GM21360 (cell line): Measurements from ENCODE around the gene MYO10.

ENCODE experiments used
- ATAC-seq: cut with Tn5 transposase; IDR thresholded peaks from one replicate; pipeline ENCODE4 v1.9.1; 2021; ENCODE audit warnings: mild to moderate bottlenecking, moderate library complexity; ENCODE audit not compliant: unreplicated experiment

MYO10 gene

DNA sequence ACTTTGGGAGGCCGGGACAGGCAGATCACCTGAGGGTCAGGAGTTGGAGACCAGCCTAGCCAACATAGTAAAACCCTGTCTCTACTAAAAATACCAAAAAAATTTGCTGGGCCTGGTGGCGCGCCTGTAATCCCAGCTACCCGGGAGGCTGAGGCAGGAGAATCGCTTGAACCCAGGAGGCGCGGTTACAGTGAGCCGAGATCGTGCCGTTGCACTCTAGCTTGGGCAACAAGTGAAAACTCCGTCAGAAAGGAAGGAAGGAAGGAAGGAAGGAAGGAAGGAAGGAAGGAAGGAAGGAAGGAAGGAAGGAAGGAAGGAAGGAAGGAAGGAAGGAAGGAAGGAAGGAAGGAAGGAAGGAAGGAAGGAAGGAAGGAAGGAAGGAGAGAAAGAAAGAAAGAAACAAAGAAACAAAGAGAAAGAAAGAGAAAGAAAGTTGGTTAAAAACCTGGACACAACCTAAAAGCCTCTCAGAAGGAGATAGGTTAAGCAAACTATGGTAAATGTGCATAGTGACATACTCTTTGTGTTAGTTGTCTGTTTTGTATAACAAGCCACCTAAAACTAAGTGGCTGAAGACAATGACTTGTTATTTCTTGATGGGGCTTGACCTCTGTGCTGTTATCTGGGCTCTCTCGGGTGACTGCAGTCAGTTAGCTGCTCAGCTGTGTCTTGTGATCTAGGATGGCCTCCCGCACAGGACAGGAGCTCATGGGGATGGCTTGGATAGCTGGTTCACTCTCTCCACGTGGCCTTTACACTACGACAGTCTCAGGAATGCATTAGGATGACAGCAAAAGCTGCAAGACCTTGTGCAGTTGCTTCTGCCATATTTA, 8.0 kb upstream of the MYO10 start:
- no peak for ATAC-seq

DNA sequence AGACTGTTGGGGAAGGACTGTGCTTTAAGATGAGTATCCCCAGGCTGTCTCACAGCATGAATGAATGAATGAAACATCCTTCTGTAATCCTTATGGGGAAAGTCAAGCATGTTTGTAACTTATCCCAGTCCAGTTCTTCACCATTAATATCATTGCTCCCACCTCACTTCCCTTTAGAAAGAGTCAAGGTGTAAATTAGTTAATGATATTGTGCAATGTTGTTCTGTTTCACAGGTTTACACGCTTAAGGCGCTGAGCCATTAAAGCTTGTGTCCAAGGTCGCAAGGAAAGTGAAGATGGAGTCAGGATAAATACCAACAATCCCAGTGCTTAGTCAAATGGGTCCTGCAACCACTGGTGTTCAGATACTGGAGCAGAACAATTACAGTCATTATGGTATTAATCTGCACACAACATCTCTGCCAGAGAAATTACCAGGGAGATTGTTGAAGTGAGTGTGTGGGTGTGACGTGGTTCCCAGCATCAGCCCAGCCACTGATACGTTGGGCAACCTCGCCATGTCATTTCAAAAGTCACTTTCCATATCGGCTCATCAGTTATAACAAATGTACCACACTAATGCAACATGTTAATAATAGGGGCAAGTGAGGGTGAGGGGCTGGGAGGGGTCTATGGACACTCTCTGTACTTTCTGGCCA, 1.5 kb upstream of the MYO10 start:
- ATAC-seq, result no peak

DNA sequence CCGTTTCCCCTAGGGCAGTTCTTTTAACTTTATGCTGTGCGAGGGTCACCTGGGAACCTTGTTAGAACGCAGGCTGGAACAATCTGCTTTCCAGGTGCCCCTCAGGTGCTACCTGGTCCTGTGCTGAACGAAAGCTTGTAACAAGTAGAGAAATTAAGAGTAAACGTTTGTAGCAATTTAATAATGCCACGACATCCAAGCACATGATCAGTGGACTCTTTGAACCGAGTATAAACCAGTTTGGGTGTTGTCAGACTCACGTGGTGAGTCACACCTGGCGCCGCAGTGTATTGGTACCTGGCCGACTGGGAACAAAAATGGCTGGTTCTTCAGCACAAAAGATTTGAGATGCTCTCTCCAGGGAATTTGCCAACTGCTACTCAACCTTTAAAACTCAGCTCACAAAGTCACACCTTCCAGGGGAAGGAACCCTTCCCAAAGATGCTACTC, 926 bp upstream of the MYO10 start:
- no peak for ATAC-seq

DNA sequence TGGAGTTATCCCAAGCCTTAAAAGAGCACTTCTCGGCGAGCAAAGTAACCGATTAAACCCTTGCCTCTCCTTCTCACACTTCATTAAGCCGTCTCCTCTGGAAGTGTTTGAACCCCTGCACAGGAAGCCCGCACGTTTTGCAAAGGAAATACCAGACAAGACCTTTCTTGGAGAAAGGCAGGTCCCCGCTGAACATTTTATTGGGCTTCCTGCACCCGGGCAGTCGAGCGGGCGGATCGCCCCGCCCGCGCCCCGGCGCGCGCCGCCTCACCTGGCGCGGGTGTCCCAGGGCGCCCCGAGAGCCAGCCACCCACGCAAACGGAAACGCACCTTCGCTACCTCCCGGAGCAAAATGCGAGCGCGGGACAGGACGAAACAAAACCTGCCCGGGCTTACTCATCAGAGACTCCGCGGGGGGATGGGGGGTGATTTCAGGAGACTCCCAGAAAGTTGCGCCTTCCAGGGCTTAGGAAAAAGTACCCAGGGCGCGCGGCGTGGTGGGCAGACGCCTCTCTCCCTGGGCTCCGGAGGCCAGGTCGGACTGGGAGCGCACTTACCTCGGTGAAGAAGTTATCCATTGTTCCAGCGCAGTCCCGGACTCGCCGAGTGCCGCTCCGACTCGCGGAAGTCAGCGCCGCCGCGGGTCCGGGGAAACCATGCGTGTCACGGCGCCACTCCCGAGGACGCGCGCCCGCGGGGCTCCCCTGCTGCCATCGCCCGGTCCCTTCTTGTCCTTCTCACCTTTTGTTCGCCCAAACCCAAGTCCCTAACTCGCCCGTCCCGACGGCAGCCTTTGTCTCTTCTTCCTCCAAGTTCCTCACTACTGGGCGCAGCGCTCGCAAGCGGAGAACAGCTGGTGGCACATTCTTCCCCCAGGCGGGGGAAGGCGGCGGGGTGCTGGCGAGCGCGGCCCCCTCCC, 598 bp downstream of the MYO10 start:
- ATAC-seq, result peak; percentile 54

DNA sequence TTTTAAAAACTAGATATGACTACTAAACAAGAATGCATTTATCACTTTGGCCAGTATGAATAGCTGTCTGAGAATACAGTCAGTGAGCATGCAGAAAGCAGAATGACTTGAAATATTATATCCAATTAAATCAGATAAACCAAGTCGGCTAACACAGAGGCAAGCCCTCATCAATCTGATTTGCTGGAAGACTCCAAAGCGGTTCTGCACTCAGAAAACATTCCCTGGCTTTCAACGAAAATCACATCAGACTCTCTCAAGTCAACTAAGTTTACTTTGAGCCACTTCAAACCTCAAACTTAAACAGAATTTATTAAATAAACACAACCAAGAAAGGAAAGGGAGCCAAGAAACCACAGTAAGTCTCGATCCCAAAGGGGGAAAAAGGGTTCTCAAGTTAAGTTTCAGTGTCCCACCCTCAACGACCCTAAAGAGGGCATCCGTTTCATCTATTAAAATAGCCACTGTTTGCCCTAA, 1.4 kb downstream of the MYO10 start:
- ATAC-seq, result no peak

DNA sequence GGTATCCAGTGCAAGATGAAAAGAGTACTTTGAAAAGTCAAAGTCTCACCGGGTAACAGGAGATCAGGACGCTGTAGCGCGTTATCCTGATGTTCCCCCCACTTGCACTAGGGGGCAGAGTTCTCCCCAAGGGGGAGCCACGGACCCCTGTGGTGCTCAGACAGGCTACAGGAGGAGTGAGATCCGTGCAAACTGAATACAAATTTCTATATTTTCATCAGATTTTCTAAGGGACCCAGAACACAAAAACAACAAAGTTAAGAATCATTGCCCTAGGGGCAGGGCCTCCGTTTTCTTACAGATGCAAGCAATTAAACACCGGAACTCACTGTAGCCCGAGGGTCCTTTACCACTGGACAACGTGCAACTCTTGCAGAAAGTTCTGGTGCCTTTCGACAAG, 2.0 kb downstream of the MYO10 start:
- no peak for ATAC-seq

DNA sequence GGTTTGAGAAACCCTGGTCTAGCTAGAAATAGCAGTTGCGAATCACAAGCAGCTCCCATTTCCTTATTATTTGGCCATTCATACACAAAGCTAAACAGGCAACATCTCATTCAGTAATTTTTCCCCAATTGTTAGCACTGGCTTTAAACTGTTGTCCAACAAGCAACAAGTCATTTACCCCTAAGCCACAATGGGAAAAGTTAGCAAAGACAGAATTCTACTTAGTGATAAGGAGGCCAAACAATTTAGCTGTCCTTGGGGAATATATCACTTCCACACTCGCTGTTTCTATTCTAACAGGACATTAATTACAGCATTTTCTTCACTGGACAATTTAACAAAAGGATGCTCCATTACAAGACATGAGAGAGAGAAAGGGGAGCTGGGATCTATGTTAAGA, 2.8 kb downstream of the MYO10 start:
- ATAC-seq, result no peak

DNA sequence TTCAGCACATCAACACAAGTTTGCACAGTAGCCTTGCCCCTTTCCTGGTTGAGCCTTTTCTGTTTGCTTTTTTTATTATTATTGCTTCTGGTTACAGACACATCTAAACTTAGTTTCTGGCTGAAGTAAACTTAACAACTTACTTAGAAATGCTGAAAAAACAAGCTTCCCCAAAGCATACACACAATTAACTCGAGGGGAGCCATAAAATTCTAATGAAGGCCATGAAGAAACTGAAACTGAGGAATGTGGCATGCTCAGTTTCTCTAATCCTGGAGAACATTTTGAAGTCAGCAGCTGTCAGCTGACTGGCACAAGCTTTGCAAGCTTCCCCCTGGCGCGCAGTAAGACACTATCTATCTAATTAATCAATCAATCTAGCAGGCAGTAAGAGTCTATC, 3.7 kb downstream of the MYO10 start:
- ATAC-seq, result no peak

DNA sequence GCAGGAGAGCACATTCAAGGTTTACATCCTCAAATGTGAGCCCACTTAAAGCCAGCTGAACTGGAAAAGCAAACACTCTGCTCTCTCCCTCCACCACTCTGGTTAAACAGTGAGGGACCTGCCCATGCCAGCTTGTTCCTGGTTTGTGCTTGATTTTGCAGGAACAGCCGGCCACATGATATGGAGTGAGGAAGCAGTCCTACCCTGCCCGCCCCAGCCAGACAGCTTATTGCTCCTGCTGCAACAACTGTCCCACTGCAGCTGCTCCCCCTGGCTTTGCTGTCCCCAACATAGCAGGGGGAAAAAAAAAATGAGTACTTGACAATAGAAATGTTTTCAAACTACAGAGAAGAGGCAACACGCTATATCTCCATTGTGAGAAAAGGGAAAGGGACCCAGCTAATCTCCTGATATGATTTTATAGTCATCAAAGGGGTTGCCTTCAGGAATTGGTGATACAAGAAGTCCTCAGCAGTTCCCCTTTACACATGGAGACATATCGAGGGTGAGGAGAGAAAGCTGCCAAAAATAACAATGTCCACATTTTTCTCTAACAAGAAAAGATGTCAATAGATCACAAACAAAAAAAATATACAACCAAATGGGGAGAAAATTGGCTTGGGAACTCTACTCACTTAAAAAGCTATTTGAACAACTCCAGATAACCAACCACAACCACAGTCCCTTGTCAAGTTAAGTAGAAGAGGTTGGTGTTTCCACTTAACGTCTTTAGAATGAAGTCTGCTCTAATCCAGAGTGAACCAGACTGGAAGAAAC, 4.6 kb downstream of the MYO10 start:
- ATAC-seq, result no peak

DNA sequence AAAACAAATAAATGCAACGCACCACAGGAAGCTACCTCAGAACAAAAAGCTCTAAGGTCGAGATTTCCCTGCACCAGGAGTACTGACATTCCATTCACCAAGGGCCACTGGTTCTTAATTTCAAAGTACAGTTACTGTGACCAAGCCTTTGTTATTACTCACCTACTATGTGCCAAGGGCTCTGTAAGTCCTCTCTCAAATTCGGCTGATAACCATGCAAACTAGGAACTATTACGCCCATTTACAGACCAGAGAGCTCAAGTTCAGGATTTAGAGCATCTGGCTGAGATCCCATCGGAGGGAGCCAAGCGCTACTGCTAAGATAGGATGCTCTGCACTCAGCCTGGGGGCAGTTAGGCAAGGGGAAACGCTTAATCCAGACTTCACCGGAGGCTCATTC, 5.6 kb downstream of the MYO10 start:
- ATAC-seq, result no peak

DNA sequence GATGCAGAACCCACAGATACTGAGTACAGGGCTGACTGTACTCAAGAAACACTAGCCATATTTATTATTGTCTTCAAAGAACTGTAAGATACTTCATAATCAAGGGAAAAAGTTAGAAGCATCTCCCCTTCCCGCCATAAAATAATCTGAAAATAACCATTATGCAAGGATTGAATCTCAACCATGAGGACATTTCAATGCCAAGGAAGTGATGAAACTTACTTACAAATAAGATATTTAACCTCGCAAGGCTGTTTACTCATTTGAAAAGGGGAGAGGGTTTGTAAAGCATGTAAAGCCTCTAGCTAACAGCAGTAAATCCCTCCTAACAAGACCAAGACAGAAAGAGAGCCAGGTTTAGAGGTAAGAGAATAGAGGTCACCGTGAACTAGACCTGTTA, 6.3 kb downstream of the MYO10 start:
- ATAC-seq, result no peak

DNA sequence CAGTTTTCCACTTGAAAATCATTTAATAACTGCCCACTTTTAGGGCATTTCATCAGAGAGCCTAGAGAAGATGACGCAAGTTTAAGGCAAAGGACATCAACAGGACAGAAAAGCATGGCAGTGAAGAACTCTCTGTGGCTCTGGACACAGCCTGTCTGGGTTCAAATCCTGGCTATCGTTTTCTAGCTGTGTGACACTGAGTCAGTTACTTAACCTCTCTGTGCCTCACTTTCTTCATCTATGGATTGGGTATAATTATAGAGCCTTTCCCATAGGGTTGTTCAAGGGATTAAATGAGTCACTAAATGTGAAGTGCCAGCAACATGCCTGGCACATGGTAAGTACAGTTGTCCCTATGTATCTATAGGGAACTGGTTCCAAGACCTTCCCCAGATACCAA, 6.7 kb downstream of the MYO10 start:
- no peak for ATAC-seq

DNA sequence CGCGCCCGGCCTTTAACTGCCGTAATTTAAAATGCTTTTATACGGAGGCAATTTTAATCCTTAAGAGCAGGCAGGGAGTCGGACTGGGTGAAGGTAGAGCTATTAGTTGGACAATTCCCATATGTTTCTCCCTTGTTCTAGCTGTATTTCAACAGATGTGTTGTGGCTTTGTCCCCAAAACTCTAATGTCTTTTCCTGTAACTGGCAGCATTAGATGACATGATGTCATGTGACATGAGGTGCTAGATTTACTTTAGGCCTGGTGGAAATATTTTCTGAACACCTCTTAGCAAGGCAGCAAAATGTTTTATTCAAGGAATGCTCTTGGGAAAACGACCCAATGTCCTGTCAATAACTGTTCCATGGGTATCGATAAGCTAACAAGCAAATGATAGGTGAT, 8.5 kb downstream of the MYO10 start:
- ATAC-seq, result no peak

DNA sequence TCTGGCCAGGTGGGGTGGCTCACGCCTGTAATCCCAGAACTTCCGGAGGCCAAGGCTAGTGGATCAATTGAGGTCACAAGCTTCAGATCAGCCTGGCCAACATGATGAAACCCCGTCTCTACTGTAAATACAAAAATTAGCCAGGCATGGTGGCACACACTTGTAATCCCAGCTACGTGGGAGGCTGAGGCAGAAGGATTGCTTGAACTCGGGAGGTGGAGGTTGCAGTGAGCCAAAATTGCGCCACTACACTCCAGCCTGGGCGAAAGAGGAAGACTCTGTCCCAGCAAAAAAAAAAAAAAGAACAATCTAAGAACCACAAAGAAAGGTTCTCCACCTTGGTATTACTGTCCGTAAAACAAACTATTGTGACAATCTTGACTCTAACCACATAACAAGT, 9.7 kb downstream of the MYO10 start:
- ATAC-seq, result no peak

DNA sequence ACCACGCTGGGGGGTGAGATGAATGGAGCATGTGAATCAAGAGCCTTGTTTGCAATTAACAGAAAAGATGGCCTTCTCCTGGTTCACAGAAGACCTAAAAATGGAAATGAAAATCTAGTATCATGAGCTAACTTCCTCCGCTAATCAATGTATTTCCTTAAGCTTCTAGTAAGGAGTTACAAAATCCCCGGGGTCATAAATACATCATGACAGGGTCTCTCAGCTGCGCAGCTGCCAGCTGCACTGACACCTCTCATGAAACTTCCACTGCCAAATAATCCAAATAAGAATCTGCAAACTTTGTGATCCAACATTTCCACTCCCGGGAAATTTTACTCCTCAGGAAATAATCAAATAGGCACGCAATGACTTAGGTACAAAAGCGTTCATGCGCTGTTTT, 11.9 kb downstream of the MYO10 start:
- no peak for ATAC-seq

DNA sequence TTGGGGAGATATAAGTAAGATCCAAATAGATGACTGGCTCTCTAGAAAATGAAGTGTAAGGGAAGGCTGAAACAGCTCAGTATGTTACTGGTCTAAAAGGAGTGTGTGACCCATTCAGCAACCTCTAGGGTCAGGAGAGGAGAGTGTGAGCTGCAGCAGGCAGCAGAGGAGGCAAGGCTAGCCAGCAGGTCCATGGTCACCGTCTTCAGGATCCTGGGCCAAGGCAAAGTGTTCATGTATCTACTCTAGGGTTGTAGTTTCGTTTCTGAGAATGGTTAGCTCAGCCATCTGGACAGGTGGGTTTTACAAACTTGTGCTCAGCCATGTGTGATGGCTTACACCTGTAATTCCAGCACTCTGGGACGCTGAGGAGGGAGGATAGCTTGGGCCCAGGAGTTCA, 13.7 kb downstream of the MYO10 start:
- no peak for ATAC-seq

DNA sequence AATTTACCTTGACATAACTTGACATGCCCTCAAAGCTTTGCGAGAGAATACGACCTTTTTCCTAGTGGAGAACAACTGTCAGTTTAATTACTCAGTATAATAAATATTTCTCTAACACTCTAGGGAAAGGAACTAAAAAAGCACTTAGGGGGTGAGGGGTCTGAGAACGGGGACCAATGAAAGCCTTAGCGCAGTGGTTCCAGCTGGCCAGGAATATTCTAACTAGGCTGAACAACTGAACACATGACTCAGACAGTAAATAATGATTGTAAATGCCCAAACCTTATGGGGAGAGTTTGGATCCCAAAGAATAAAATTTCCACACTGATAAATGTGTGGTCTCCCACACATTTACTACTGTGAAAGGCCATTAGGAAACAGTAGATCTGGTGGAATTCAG, 14.9 kb downstream of the MYO10 start:
- no peak for ATAC-seq

DNA sequence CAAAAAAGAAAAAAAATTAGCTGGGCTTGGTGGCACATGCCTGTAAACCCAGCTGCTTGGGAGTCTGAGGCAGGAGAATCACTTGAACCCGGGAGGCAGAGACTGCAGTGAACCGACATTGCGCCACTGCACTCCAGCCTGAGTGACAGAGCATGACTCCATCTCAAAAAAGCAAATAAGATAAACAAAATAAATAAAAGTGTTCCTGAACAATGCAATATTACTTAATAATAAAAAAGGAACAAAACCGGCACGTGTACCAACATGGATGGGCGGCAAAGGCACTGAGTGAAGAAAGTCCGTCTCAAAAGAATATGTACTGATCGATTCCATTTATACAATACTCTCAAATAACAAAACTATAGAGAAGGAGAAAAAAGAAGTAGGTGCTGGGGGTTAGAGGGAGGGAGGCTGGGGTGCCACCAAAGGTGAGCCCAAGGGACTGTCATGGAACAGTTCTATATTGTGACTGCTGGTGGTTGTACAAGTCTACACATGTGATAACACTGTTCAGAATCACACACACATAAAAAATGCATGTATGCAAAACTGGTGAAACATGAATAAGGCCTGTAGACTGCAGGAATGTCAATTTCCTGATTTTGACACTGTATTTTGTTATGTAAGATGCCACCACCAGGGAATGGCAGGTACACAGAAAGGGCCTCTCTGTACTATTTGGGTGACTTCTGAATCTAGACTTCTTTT, 15.8 kb downstream of the MYO10 start:
- no peak for ATAC-seq

DNA sequence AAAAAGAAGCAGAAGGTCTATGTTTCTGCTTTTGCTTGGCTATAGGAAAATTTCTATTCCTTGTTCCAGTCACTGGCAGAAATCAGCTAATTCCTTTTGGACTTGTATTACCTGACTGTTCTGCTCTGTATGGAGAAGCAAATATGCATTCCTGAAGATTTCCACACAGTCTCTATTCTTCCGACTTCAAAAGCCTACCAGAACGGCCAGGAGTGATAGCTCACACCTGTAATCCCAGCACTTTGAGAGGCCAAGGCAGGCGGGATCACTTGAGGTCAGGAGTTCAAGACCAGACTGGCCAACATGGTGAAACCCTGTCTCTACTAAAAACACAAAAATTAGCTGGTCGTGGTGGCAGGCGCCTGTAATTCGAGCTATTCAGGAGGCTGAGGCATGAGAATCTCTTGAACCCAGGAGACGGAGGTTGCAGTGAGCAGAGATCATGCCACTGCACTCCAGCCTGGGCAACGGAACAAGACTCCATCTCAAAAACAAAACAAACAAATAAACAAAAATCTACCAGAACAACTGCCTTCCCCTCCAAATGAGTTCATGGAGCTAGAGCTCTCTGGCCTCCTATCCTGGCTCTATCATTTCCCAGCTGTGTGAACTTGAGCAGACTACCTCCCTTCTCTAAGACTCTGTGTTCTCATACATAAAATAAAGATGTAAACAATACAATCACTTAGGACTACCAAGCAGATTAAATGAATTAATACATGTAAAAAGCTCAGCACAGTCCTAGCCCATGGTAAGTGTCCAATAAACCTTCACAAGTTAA, 17.0 kb downstream of the MYO10 start:
- no peak for ATAC-seq
